ENCODE data around the gene KRT4. TPM values are rescaled to one million over a fixed set of nuclear protein-coding genes. Genes with fewer than 3 reads are reported as not detected.

Gene KRT4
- total RNA-seq, 1 donor from 2014 or later, result not detected

GRCh38 chr12:52757449-52758176 is 56.3 kb downstream of the KRT4 start:
- no peak for DNase-seq (ENCODE audit: extremely low read depth, low read depth, low spot score)

Other genes with a start within 250 kb of the KRT4 start
- gene KRT74, start 240.3 kb downstream of the KRT4 start, total RNA-seq, result not detected in 2 replicates
- gene KRT72, start 212.7 kb downstream of the KRT4 start, total RNA-seq, result not detected in 2 replicates
- not detected in 2 replicates for gene KRT73, start 195.6 kb downstream of the KRT4 start, total RNA-seq
- not detected in 2 replicates for gene KRT2, start 161.9 kb downstream of the KRT4 start, total RNA-seq
- gene KRT1, start 133.7 kb downstream of the KRT4 start, total RNA-seq, result not detected in 2 replicates
- not detected in 2 replicates for gene KRT77, start 110.6 kb downstream of the KRT4 start, total RNA-seq
- not detected in 2 replicates for gene KRT76, start 36.8 kb downstream of the KRT4 start, total RNA-seq
- gene KRT3, start 18.0 kb downstream of the KRT4 start, total RNA-seq, result 0.18 TPM in 1 of 2 replicates, not detected in the other
- gene KRT79, start 20.2 kb upstream of the KRT4 start, total RNA-seq, result 0.10 and 0.12 TPM in 2 replicates
- not detected in 2 replicates for gene KRT78, start 34.9 kb upstream of the KRT4 start, total RNA-seq
- 43.1 and 79.8 TPM in 2 replicates for gene KRT8, start 91.0 kb upstream of the KRT4 start, total RNA-seq
- gene KRT18, start 135.0 kb upstream of the KRT4 start, total RNA-seq, result 297 and 429 TPM in 2 replicates
- gene EIF4B, start 192.3 kb upstream of the KRT4 start, total RNA-seq, result 250 and 312 TPM in 2 replicates
- gene TNS2, start 235.9 kb upstream of the KRT4 start, total RNA-seq, result 38.5 and 66.7 TPM in 2 replicates